HG03460 (cell line): Measurements from ENCODE around the gene SORCS2.

ENCODE experiments used
- ATAC-seq: cut with Tn5 transposase; IDR thresholded peaks from one replicate; pipeline ENCODE4 v1.9.1; 2021; ENCODE audit not compliant: unreplicated experiment

Gene SORCS2

GRCh38 chr4:7710576-7711306, 518.4 kb downstream of the SORCS2 start:
- no peak for ATAC-seq

- ATAC-seq = no peak
Observed at GRCh38 chr4:7711307-7711963, 519.1 kb downstream of the SORCS2 start.

GRCh38 chr4:7712021-7712671, 519.8 kb downstream of the SORCS2 start:
- no peak for ATAC-seq

GRCh38 chr4:7713757-7714156, 521.4 kb downstream of the SORCS2 start:
- ATAC-seq = no peak

- no peak for ATAC-seq
Observed at GRCh38 chr4:7714176-7714575, 521.8 kb downstream of the SORCS2 start.

- ATAC-seq = no peak
Observed at GRCh38 chr4:7714738-7715137, 522.4 kb downstream of the SORCS2 start.

- ATAC-seq = no peak
Observed at GRCh38 chr4:7715271-7716009, 523.1 kb downstream of the SORCS2 start.

GRCh38 chr4:7716010-7716721, 523.8 kb downstream of the SORCS2 start:
- ATAC-seq = no peak

GRCh38 chr4:7717161-7717560, 524.8 kb downstream of the SORCS2 start:
- ATAC-seq = no peak

GRCh38 chr4:7717946-7718490, 525.7 kb downstream of the SORCS2 start:
- ATAC-seq = no peak

- ATAC-seq = no peak
Observed at GRCh38 chr4:7719354-7720174, 527.2 kb downstream of the SORCS2 start.

GRCh38 chr4:7721984-7722551, 529.7 kb downstream of the SORCS2 start:
- ATAC-seq = no peak

GRCh38 chr4:7722766-7723387, 530.5 kb downstream of the SORCS2 start:
- ATAC-seq = no peak

GRCh38 chr4:7723625-7724024, 531.3 kb downstream of the SORCS2 start:
- no peak for ATAC-seq

GRCh38 chr4:7725951-7726350, 533.6 kb downstream of the SORCS2 start:
- no peak for ATAC-seq

- ATAC-seq = no peak
Observed at GRCh38 chr4:7726665-7727413, 534.5 kb downstream of the SORCS2 start.

- no peak for ATAC-seq
Observed at GRCh38 chr4:7727749-7728148, 535.4 kb downstream of the SORCS2 start.

- ATAC-seq = no peak
Observed at GRCh38 chr4:7731437-7731836, 539.1 kb downstream of the SORCS2 start.
